Left forelimb (tissue), 1 donor: Measurements from ENCODE around the gene CDYL2.
"Not testable (repeated sequence)": the region's sequence is repeated elsewhere in the genome, so short reads cannot be mapped to it uniquely, and the experiment has no call there.

Source experiments
- DNase-seq: peaks from one replicate; pipeline ENCODE4 v3.0.0-alpha.2; 2018; ENCODE audit warnings: low spot score

The CDYL2 gene

GRCh38 chr16:80670170-80670865 lies 134.1 kb downstream of the CDYL2 start:
- DNase-seq: no peak

- no peak for DNase-seq
Observed at GRCh38 chr16:80669673-80670072, 134.7 kb downstream of the CDYL2 start.

- DNase-seq: no peak
Observed at GRCh38 chr16:80667925-80668324, 136.5 kb downstream of the CDYL2 start.

DNA sequence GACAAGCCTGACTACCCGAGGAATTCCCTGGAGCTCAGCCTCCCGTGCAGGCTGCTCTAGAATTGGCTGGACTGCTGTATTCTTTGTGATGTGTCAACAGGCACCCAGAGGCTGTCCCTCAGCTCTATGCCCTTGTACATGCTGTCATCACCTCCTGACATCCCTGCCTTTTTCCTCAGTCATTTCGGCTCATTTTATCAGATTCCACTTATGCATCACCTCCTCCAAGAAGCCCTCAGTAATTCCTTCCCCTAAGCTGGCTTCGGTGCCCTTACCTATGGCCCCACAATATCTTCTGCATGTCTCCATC lies 137.2 kb downstream of the CDYL2 start:
- DNase-seq: no peak

DNA sequence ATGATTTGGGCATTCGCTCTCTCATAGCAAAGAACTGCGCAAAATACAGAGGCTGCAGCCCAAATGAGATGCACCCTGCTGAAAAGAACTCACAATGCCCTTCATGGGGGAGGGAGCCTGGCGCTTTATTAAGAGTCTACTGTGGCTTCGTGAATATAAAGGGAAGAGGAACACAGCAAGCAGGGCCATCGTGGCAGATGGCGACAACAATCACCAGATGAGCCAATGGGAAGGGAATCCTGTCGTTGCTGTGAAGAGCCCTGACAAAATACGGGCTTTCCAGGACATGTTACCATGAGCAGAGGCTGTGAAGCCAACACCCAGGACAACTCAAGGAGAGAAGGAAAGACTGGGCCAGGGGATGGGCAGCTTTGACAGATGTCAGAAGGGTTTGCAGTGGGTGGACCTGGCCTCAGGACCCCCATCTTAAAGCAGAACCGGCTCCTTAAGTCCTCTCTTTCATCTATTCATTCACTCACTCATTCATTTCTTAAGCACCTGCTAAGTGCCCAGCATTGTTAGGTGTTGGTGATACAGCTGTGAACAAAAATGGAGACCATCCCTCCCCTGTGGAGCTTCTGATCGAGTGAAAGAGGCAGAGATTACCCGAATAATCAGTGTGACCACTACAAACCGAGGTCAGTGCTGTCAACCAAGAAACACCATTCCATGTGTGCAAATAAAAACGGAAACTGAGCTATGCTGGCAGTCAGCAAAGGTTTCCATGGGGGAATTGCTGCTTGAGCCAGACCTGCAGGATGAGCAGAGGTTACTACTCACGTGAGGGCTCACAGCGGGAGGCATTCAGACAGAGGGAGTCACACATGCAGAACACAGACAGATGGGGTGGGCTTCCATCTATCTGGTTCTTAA lies 137.8 kb downstream of the CDYL2 start:
- no peak for DNase-seq

DNA sequence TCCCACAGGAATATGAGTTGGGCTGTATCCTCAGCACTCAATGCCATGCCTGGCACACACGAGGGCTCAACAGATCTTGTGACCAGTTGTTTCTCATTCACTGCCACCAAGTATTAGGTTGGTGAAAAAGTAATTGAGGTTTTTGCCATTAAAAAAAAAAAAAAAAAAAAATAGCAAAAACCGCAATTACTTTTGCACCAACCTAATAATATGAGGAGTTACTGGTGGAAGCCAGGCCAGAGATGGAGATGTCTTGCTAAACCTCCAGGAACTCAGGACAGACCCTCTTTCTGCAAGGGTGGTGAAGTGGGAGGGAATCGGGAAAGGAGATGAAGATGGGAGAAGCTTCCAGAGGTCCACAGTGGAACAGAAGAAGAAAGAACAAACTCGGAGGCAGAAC lies 139.0 kb downstream of the CDYL2 start:
- DNase-seq: no peak

- DNase-seq: no peak
Observed at GRCh38 chr16:80664786-80665185, 139.6 kb downstream of the CDYL2 start.

GRCh38 chr16:80664226-80664625 lies 140.2 kb downstream of the CDYL2 start:
- DNase-seq: no peak

DNA sequence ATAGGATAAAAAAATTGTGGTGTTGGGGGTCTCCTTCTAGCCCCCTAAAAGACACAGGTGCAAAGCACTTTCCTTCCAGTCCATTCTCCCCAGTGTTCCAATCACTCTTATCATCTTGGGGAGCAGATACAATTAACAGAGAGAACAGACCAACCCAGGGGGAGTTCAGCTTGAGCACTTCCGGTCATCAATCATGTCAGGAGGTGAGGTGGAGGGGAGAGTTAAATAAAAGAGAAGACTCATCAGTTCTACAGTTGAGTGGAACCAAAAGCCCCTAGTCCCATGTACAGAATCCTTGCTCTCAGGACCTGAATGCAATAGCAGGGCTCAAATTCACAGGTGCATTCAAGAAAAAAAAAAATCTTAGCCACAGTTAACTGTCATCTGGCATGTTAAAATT lies 141.3 kb downstream of the CDYL2 start:
- DNase-seq: no peak

GRCh38 chr16:80659865-80660264 lies 144.5 kb downstream of the CDYL2 start:
- no peak for DNase-seq

DNA sequence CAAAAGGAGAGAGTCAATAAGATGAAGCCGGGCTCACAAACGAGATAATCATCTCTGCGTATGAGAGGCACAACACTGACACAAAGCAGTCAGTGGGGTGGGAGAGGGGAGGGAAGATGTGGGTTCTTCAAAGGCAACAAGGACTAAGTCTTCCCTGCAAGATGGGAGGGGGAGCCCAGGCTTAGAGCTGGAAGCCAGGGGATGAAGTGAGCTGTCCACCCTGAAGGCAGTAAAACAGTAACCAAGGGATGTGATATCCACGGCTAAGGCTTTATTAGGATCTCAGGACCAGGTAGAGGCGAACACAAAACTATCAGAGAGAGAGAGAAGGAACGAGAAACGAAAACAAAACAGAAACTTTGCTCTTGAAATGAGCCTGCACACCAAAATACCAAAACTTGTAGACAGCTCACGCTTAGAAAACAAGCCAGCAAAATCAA lies 147.7 kb downstream of the CDYL2 start:
- no peak for DNase-seq

- DNase-seq: no peak
Observed at GRCh38 chr16:80656161-80656560, 148.2 kb downstream of the CDYL2 start.

GRCh38 chr16:80655751-80656150 lies 148.6 kb downstream of the CDYL2 start:
- DNase-seq: no peak

GRCh38 chr16:80654094-80654862 lies 150.1 kb downstream of the CDYL2 start:
- no peak for DNase-seq

GRCh38 chr16:80652441-80652840 lies 152.0 kb downstream of the CDYL2 start:
- DNase-seq: no peak

DNA sequence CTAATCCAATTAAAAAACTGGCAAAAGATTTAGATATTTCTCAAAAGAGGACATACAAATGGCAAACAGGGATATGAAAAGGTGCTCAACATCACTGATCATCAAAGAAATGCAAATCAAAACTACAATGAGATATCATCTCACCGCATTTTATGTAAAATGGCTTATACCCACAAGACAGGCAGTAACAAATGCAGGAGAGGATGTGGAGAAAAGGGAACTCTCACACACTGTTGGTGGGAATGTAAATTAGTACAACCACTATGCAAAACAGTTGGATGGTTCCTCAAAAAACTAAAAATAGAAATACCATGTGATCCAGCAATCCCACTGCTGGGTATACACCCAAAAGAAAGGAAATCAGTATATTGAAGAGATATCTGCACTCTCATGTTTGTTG lies 154.1 kb downstream of the CDYL2 start:
- DNase-seq: not testable (repeated sequence)

DNA sequence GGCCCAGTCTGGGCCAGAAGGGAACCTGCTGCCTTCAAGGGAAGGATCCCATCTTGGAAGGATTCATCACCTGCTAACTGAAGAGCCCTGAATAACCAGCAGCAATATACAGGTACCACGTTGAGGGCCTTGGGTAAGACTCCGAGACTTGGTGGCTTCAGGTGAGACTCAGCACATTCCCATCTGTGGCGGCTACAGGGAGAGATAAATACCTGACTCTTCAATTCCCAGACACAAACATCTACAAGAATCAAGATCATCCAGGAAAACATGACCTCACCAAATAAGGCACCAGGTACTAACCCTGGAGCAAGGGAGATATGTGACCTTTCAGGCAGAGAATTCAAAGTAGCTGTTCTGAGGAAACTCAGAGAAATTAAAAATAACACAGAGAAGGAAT lies 164.1 kb downstream of the CDYL2 start:
- no peak for DNase-seq

- DNase-seq: no peak
Observed at GRCh38 chr16:80639636-80640035, 164.8 kb downstream of the CDYL2 start.

DNA sequence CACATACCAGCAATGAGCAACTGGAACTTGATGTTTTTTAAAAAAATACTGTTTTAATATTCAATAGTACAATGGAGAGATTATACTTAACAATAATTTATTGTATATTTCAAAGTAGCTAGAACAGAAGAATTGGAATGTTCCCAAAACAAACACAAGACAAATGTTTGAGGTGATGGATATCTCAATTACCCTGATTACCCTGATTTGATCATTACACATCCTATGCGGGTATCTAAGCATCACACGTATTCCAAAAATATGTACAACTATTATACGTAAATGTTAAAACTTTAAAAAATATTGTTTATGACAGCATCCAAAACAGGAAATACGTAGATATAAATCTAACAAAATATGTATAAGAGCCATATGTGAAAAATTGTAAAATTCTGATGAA lies 166.8 kb downstream of the CDYL2 start:
- DNase-seq: no peak

DNA sequence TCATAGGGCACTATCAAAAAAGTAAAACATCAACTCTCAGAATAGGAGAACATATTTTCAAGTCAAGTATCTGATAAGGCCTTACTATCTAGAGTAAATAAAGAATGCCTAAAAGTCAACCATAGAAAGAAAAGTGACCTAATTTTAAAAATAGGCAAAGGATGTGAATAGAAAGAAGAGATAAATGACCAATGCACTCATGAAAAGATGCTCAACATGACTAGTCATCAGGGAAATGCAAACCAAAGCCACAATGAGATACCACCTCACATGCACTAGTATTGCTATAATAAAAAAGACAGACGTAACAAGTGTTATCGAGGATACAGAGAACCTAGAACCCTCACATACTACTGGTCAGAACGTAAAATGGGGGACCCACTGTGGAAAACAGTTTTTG lies 172.8 kb downstream of the CDYL2 start:
- no peak for DNase-seq

GRCh38 chr16:80628254-80628653 lies 176.1 kb downstream of the CDYL2 start:
- DNase-seq: no peak

DNA sequence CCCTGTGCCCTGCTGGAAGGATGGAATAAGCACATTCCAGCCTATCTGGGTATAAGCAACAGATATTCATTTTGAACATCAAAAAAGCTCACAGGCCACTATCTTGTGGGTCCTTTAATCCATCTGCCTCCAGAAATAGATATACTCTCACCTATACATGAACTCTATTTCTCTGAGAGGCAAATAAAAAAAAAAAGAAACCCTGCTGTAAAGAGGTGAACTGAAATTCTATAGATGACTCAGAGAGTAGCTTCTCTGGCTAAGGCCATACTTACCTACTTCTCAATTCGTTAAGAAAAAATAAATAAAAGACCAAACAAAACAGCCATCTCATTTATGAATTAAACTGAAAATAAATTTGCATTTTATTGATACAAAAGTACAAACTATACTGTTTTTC lies 177.3 kb downstream of the CDYL2 start:
- no peak for DNase-seq

GRCh38 chr16:80623376-80623775 lies 181.0 kb downstream of the CDYL2 start:
- no peak for DNase-seq
